ENCODE data around the gene GPS1.

DNA sequence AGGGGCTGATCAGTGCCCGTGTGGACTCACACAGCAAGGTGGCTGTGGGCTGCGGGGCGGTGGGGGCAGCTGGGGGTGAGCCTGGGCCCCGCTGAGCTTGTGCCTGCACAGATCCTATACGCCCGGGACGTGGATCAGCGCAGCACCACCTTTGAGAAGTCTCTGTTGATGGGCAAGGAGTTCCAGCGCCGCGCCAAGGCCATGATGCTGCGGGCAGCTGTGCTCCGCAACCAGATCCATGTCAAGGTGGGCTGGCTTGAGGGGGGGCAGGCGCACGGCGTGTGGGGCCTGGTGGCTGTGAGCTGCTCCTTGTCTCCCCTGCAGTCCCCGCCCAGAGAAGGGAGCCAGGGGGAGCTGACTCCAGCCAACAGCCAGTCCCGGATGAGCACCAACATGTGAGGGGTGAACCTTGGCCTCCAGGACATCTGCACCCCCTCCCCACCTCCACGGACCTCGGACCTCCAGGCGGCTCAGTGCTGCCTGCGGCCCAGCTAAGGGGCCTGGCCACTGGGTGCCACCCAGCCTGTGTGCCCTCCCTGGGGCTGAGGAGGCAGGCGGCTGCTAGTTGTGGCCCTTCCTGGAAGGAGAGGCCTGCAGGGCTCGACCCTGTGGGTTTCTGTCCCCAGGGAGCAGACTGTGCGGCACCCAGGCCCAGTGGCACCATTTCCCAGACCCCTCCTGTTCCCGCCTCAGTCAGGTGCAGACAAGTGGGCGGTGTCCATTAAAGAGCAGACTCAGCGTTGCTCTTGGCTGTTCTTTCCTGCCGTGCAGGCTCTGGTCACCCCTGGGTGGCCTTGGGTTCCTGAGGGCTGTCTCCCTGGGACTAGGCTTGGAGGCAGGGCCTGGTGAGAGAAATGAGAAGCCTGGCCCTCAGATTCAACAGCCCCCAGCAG is 5.3 kb downstream of the GPS1 start:
- TF ChIP-seq, protein P1, sequence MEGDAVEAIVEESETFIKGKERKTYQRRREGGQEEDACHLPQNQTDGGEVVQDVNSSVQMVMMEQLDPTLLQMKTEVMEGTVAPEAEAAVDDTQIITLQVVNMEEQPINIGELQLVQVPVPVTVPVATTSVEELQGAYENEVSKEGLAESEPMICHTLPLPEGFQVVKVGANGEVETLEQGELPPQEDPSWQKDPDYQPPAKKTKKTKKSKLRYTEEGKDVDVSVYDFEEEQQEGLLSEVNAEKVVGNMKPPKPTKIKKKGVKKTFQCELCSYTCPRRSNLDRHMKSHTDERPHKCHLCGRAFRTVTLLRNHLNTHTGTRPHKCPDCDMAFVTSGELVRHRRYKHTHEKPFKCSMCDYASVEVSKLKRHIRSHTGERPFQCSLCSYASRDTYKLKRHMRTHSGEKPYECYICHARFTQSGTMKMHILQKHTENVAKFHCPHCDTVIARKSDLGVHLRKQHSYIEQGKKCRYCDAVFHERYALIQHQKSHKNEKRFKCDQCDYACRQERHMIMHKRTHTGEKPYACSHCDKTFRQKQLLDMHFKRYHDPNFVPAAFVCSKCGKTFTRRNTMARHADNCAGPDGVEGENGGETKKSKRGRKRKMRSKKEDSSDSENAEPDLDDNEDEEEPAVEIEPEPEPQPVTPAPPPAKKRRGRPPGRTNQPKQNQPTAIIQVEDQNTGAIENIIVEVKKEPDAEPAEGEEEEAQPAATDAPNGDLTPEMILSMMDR (IDR thresholded peaks at IDR 0.05; ENCODE audit: borderline replicate concordance, extremely low read depth, low read length, poor library complexity, severe bottlenecking) = no peak
- no peak for TF ChIP-seq EZH2 (IDR thresholded peaks at IDR 0.05; ENCODE audit: borderline replicate concordance, low read depth, low read length, severe bottlenecking)
